ENCODE data around the gene RNASEH1.

GRCh38 chr2:3520591-3520990 lies 37.5 kb downstream of the RNASEH1 start:
- TF ChIP-seq CTCF (conservative IDR thresholded peaks at IDR 0.05 in 1 of 2, IDR thresholded peaks at IDR 0.05 in 1 of 2; ENCODE audit: extremely low read depth in 1 of 2, insufficient read depth in 1 of 2, low read depth in 1 of 2, low read length in 2 of 2) (no peak), EZH2 (IDR thresholded peaks at IDR 0.05; ENCODE audit: borderline replicate concordance, low read length) (no peak)
